ENCODE data around the gene PRDM11.
"Not testable (repeated sequence)": the region's sequence is repeated elsewhere in the genome, so short reads cannot be mapped to it uniquely, and the experiment has no call there.

Gene PRDM11

GRCh38 chr11:45237711-45238315 lies 91.4 kb downstream of the PRDM11 start:
- no peak for DNase-seq (ENCODE audit: low read depth)

DNA sequence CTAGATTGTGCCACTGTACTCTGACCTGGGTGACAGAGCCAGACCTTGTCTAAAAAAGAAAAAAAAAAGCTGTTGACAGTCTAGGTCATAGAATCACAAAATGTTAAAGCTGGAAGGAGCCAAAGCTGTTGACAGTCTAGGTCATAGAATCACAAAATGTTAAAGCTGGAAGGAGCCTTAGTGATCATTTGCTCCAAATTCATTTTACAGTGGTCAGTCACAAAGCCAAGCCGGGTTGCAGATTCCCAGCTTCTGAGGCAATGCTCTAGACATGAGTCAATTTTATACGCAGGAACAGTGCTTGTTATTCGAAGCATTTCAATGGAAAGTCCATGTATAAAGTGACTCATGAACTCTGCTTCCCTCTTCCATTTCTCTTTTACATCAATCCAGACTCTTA lies 92.3 kb downstream of the PRDM11 start:
- no peak for DNase-seq (ENCODE audit: low read depth)

- DNase-seq (ENCODE audit: low read depth) = no peak
Measured at GRCh38 chr11:45239733-45240132, 93.3 kb downstream of the PRDM11 start.

DNA sequence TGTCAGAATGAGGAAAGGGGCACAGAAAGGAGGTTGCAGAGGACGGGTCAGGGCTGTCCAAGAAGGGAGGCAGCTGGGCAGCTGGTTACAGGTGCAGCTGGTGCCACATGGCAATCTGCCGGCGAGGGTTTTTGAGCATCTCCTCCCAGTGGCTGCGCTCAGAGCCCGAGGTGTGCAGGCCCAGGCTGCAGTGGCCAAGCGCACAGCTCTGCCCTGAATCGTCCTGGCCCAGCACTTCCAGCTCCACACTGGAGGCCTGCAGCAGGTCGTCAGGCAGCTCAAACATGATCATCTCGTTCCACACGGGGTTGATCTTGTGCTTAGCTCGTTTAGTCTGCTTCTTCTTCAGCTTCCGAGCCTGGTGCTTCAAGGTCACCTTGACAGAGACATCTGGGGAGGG lies 97.5 kb downstream of the PRDM11 start:
- no peak for DNase-seq (ENCODE audit: low read depth)

- no peak for DNase-seq (ENCODE audit: low read depth)
Measured at GRCh38 chr11:45245218-45246045, 99.0 kb downstream of the PRDM11 start.

- no peak for DNase-seq (ENCODE audit: low read depth)
Measured at GRCh38 chr11:45246241-45246640, 99.8 kb downstream of the PRDM11 start.

- no peak for DNase-seq (ENCODE audit: low read depth)
Measured at GRCh38 chr11:45247433-45247832, 101.0 kb downstream of the PRDM11 start.

GRCh38 chr11:45248501-45249011 lies 102.1 kb downstream of the PRDM11 start:
- no peak for DNase-seq (ENCODE audit: low read depth)

- DNase-seq (ENCODE audit: low read depth) = not testable (repeated sequence)
Measured at GRCh38 chr11:45249372-45249771, 102.9 kb downstream of the PRDM11 start.

DNA sequence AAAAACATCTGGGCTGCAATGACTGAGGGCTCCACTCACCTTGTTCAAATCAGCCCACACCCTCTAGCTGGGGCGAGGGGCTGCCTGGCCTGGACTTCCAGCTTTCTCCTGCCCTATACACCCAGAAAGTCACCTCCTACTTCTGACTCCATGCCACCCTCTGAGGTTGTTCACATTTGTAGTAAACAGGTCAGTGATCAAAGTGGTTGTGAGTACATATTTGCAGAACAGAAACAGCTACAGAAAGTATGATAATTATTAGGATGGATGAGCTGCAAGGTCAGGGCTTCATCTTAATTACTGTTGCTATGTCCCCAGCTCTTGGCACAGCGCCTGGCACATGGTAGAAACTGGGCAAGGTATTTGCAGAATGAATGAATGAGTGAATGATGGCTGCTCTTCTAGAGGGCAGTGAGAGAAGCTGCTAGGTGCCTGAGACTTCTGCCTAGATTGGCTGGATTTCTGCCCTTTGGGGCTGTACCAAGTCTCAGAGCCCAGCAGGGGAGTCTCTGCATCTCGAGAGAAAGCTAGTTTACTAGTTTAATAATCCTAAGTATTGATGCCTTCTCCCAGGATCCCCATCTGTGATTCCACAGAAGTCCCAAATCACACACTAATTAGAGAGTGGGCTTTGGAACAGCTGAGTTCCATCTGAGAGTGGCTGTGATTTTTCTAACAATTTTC lies 103.7 kb downstream of the PRDM11 start:
- no peak for DNase-seq (ENCODE audit: low read depth)

GRCh38 chr11:45252134-45252856 lies 105.9 kb downstream of the PRDM11 start:
- DNase-seq (ENCODE audit: low read depth) = no peak

- DNase-seq (ENCODE audit: low read depth) = no peak
Measured at GRCh38 chr11:45252877-45253276, 106.4 kb downstream of the PRDM11 start.

DNA sequence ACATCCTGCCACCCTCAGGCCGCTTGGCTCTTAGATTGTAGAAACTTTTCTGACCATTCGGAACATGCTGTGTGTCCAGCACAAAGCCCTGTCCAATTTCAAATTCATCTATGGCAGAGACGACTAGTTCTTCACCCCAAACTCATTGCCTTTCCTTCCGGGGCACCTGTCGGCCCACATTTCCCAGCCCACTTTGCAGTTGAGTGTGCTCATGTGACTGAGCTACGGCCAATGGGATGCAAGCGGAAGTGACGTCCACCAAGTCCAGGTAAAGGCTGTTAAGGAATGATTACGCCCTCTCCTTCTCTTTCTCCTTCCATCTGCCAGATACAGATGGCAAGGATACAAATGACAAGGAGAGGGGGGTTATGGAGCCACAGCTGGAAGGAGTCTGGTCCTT lies 107.2 kb downstream of the PRDM11 start:
- DNase-seq (ENCODE audit: low read depth) = no peak

DNA sequence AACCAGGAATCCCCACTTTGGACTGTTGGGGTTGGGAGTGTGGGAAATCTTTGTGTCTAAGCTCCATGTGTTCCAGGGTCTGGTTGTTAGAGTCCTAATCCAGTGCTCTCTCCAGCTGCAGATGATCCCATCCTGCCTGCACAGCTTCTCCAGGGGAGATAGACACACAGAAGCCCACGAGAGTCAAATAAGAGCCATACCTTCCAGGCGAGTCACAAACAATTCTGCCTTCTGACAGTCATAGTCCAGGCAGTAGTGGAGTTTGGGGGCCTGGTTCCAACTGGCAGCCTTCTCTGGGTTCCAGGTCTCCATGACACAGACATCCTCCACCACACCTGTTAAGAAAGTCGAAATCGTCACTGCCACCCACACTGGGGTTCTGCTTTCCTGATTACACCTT lies 107.6 kb downstream of the PRDM11 start:
- DNase-seq (ENCODE audit: low read depth) = no peak

GRCh38 chr11:45258982-45259530 lies 112.6 kb downstream of the PRDM11 start:
- DNase-seq (ENCODE audit: low read depth) = no peak

DNA sequence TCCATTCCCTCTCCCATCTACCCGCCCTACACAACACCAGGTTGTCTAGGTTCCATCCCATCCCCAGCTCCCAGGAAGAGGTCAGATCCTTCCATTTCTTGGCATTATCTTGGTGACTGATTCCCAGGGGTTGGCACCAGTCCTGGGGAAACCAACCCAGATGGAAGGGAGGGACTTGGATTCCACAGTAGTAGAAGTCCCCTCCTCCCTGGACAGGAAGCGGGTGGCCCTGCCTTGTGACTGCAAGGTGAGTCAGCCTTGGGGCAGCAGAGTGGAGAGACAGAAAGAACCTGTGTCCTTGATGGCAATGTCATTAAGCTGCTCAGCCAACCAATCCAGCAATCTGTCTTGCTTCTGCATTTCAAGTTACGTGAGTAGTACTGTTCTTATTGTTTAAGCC lies 113.2 kb downstream of the PRDM11 start:
- DNase-seq (ENCODE audit: low read depth) = no peak

DNA sequence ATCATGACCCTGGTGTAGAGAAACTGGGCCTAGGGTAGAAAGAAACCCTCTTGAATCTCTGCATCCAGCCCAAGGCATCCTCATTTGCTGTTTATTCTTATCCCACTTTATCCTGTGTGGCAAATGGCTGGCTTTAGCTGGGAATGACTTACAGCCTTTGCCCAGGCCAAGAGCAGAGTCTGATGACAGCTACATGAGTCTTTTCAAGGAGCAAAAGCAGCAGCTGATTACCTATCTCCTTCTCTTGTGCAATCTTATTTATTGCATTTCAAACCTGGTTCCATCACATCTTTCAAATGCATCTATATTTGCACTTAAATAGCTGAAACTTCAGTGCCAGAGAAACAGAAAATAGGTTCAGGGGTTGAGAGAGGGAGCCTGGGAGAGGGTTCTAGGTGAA lies 113.6 kb downstream of the PRDM11 start:
- DNase-seq (ENCODE audit: low read depth) = no peak

GRCh38 chr11:45262900-45263299 lies 116.5 kb downstream of the PRDM11 start:
- no peak for DNase-seq (ENCODE audit: low read depth)

GRCh38 chr11:45263773-45264172 lies 117.3 kb downstream of the PRDM11 start:
- no peak for DNase-seq (ENCODE audit: low read depth)

DNA sequence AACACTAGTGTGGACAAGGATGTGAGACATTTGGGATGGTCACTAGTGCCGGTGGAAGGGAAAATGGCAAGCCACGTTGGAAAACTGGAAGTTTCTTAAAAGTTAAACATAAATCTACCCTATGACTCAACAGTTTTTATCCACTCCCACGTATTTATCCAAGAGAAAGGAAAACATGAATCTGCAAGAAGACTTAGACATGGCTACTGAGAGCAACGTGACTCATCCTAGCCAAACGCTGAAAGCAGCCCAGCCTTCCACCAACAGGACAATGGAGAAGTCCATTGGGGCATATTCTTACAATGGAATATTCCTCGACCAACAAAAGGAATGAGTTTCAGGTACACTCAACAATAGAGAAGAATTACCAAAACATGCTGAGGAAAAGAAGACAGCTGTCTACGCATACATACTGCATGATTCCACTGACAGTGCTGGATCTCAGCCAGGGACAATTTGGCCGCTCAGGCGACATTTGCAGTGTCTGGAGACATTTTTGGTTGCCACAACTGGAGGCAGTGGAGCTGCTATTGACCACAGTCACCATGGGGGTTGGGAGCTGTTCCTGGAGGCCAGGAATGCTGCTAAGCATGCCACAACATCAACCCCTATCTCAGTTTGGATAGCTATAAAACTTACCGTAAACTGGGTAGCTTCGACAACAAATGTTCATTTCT lies 118.5 kb downstream of the PRDM11 start:
- DNase-seq (ENCODE audit: low read depth) = no peak

DNA sequence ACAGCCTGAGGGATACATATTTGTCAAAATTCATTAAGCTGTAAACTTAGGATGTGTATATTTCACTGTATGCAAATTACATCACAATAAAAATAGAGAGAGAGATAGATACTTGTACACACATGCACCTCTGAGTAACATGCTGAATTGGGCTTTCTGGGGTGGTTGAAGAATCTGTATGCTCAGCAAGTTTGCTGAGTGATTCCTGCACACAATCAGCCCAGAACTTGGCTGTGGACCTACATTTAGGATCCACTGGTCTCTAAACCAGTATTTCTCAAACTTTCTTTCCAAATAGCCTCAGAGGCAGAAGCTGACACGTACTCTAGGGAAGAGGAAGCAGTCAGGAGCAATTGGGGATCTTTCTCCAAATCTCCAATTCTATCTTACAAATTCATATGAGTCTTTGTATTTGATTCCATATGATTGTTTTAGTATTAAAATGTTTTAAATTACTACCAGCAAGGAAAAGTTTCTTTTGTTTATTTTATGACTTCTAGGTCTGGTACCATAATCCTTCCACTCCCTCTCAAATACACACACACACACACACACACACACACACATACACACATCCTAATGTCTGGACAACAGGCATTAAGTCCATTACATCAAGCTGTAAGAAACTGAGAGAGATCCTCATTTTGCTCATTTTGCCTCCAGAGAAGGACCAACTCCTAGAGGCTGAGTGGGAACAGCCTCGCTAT lies 119.7 kb downstream of the PRDM11 start:
- DNase-seq (ENCODE audit: low read depth) = no peak
